NCI-H1092 treated with DMSO at 0.1 percent for 48 hours (cell line): Measurements from ENCODE around the gene GDA.

ENCODE experiments used
- DNase-seq: peaks from one replicate; lab custom pipeline; 2025; lab: John Stamatoyannopoulos, UW

GDA gene

DNA sequence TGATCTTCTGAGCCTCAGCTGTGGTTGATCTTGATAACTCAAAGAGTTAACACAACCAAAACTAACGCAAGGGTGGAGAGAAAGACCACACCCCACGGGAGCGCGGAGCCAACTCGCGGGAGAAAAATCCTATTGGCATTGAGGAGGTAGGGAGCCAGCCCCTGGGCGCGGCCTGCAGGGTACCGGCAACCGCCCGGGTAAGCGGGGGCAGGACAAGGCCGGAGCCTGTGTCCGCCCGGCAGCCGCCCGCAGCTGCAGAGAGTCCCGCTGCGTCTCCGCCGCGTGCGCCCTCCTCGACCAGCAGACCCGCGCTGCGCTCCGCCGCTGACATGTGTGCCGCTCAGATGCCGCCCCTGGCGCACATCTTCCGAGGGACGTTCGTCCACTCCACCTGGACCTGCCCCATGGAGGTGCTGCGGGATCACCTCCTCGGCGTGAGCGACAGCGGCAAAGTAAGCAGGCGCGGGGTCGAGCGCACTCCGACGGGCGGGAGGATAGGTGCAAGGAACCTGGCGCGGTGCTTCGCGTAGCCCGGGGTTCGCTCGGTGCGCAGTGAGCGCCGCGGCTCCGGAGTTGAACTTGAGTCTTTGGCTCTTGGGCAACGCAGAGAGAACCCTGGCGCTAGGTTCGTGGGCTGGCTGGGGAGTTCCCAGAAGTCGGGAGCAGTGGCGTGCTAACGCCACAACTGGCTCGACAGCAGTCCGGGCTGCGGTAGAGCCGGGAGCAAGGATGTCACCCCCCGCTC lies at the start of gene GDA:
GDA (plus strand) TSS at position 210 of the 745 bp plus-strand sequence; CDS start at position 330, 120 bp downstream.
- DNase-seq, result no peak

DNA sequence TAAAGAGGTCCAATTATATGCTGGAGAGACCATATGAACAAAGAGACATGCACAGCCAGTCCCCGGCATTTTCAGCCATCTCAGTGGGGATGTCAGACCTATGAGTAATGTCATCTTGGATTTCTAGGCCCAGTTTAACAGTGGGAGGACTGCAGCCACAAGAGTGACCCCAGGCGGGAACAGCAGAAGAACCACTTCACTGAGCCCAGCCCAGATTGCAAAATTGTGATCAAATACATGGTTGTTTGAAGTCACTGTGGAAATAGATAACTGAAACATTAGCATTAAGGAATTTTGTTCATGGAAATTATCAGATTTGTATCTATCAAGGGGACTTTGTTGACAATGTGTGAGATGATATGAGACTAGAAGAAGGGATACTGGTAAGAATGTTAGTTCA lies 46.7 kb upstream of the GDA start:
- DNase-seq, result no peak

DNA sequence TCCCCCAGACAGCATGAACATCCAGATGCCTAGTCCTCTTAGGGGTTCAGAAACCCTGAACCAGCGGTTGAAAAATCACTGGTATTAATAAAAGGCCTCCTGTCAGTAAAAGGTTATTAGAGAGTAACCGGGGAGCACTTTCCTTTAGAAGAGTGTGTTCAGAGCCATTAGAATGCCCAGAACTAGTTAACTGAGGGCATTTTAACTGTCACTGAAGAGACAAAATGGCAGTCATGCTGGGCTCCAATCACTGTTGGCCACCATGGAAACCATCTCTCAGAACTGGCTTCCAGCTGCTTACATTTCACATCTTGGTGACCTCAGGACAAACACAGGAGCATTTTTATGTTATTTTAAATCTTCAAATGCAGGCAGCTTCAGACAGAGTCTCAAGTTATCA lies 36.2 kb upstream of the GDA start:
- no peak for DNase-seq

DNA sequence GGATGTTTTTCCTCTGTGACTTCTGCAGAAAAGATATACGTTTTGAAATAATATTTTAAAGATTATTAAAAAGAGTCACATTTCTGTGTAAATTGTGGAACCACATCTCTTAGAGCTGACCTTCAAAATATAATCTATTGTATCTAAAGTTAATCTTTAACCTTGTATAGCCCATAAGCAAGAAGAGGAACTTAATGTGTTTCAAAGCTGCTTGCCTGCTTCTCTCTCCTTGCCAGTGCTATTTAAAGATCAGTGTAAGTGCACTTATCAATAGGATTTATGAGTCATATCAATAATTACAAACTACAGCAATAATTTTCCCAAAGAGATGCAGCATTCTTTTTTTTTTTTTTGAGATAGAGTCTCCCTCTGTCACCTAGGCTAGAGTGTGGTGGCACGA lies 29.4 kb upstream of the GDA start:
- DNase-seq, result no peak

- DNase-seq, result no peak
Observed at GRCh38 chr9:72124947-72125346, 24.3 kb upstream of the GDA start.

GRCh38 chr9:72127753-72128152 lies 21.5 kb upstream of the GDA start:
- no peak for DNase-seq

- no peak for DNase-seq
Observed at GRCh38 chr9:72128526-72128925, 20.7 kb upstream of the GDA start.

- no peak for DNase-seq
Observed at GRCh38 chr9:72129271-72130156, 19.7 kb upstream of the GDA start.

GRCh38 chr9:72130321-72130720 lies 18.9 kb upstream of the GDA start:
- no peak for DNase-seq

- no peak for DNase-seq
Observed at GRCh38 chr9:72131206-72131605, 18.0 kb upstream of the GDA start.

DNA sequence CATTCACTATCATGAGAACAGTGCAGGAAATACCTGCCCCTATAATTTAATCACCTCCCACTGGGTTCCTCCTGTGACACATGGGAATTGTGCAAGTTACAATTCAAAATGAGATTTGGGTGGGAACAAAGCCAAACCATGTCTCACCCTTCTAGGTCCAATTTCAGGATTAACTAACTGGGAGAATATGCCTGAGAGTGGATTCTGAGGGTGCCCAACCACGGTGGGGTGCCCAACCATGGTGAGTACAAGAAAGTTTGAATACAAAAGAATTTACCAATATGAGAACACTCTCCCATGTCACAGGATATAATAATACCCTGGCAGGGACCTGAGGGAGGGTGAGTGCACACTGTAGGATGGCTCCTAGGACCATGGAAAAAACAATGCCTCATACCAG lies 17.2 kb upstream of the GDA start:
- no peak for DNase-seq

- no peak for DNase-seq
Observed at GRCh38 chr9:72133365-72134035, 15.7 kb upstream of the GDA start.

- DNase-seq, result no peak
Observed at GRCh38 chr9:72134801-72135200, 14.4 kb upstream of the GDA start.

GRCh38 chr9:72137697-72138365 lies 11.4 kb upstream of the GDA start:
- no peak for DNase-seq

DNA sequence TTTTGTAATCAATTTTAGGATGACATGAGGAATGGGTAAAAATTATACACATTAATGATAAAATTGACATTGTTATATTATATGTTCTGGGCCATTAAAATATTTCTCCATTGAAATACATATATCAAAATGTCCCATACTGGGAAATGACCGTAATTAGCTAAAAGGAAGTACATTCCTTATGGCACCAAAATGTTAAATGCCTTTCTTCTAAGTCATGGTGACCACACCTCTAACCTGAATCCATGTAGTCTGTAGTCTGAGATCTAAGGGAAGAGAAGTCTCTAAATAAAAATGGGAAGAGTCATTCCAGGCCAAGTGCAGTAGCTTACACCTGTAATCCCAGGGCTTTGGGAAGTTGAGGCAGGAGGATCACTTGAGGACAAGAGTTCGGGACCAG lies 10.0 kb upstream of the GDA start:
- DNase-seq, result no peak

- no peak for DNase-seq
Observed at GRCh38 chr9:72140586-72140985, 8.7 kb upstream of the GDA start.

DNA sequence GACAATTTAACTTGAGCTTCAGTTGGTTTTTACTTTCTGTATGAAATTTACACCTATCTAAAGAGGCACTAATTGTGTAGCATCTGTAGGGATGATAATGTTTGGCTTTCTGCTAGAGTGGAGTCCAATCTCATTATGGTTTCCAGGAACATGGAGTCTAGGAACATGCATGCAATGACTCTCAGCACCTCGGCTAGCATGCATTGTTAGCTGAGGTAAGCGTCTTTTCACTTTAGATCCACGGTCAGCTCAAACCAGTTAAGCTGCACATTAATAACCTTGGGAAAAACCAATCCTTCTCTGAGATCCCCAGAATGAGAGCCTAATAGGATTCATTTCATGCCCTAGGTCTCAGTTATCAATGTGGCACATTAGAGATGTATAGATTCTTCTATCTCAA lies 7.8 kb upstream of the GDA start:
- DNase-seq, result no peak

DNA sequence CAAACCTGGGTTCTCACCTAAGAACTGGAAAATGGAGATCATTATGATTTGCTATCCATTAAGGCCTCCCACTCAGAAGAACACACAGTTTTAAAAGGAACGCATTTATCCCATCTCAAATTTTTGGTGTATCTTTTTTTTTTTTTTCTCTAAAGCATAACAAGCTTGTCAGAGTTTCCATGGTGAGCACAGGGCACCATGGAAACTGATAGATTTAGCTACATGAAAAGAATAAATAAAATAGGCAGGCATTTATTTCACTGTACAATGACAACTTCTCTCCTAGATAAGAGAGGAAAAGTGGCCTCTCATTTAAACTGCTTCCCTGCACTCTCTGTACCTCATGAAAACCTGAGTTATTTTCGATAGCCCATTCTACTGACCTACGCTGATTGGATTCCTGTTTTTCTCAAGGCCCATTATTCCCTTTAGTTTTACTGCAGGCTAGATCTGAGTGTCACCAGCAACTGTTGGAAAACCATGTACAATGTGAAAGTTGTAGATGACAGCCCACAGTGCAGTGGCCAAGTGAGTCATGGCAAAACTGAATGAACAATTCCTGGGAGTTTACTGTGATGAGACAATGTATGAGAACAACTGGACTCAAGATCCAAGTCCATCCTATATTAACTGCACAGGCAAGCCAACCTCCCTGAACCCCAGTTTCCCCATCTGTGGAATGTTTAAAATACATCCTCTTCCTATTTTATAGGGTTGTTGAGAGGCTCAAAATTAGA lies 4.3 kb upstream of the GDA start:
- DNase-seq, result no peak

DNA sequence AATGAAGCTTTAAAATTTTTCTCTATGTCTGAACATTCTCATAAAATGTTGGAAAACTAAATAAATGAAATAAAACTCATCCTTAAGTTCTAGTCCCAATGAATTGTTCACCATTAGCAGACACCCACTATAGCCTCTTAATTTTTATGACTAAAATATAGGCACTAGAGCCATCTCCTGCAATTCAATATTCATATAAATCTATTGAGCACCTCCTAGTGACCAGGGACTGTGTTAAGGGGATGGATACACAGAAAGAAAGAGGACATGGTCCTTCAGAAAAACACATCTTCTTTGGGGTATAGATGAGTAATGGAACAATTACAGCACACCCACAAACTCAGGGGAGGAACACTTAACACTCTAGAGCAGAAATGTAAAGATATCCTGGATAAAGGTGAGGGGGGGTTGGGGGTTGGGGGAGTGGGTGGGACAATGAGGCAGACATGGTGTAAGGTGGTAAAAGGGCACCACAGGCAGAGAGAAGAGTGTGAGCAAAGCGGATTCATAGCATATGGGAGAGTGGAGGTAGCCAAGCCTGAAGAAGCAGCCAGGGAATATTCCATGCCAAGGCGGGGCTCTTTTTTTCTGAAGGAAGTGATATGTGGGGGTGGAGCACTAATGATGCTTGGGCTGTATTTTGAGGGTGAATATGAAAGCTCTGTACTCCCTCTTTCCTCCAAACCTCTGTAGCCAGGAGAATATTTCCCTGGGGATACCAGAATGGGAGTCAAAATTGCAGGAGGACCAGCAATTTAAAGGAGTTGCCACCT lies 3.3 kb upstream of the GDA start:
- DNase-seq, result no peak

DNA sequence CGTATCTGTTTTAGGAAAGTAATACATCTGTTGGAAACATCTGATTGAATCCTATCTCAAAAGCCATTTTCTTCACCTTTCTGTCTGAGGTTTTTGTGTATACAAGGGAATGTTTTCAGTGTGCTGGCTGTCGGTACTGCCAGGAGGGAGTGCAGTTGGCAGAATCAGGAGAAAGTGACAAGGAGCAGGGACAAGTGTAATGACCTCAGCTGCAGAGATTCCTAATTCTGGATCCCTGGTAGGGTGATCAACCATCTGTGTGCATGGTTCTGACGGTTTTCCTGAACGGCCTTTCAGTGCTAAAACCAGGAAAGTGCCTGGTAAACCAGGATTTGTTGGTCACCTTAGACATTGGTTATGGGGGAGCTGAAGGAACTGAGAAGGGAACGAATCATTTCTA lies 1.6 kb upstream of the GDA start:
- no peak for DNase-seq

GRCh38 chr9:72150127-72150526 lies 887 bp downstream of the GDA start:
- DNase-seq, result no peak
